ENCODE data around the gene ITGAD.

DNA sequence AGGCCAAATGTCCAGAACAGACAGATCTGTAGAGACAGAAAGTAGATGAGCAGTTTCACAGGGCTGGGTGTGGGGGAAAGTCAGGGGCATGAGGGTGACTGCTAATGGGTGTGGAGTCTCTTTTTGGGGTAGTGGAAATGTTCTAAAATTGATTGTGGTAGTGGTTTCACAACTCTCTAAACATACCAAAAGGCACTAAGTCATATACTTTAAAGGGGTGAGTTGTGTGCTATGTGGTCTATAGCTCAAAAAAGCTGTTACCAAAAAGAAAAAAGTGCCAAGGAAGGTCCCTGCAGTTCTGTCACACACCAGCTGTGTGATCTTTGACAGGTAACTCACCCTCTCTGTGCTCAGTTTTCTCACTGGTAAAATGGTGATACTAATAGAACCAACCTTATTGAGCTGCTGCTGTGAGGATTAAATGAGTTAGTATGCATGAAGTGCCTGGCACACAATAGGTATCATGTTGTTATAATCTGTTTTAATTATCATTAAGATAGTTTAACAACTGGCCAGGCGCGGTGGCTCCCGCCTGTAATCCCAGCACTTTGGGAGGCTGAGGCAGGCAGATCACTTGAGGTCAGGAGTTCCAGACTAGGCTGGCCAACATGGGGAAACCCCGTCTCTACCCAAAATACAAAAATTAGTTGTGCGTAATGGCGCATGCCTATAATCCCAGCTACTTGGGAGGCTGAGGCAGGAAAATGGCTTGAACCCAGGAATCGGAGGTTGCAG is 27.8 kb upstream of the ITGAD start:
- TF ChIP-seq, protein P1, sequence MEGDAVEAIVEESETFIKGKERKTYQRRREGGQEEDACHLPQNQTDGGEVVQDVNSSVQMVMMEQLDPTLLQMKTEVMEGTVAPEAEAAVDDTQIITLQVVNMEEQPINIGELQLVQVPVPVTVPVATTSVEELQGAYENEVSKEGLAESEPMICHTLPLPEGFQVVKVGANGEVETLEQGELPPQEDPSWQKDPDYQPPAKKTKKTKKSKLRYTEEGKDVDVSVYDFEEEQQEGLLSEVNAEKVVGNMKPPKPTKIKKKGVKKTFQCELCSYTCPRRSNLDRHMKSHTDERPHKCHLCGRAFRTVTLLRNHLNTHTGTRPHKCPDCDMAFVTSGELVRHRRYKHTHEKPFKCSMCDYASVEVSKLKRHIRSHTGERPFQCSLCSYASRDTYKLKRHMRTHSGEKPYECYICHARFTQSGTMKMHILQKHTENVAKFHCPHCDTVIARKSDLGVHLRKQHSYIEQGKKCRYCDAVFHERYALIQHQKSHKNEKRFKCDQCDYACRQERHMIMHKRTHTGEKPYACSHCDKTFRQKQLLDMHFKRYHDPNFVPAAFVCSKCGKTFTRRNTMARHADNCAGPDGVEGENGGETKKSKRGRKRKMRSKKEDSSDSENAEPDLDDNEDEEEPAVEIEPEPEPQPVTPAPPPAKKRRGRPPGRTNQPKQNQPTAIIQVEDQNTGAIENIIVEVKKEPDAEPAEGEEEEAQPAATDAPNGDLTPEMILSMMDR (IDR thresholded peaks at IDR 0.05): no peak
- TF ChIP-seq POLR2A (IDR thresholded peaks at IDR 0.05) (no peak), POLR2AphosphoS5 (IDR thresholded peaks at IDR 0.05; ENCODE audit: insufficient read depth in 1 of 2, low read depth in 1 of 2) (no peak)
